Psoas muscle (tissue), 8 donors: ENCODE measurements around the gene LONP2. TPM values are rescaled to one million over a fixed set of nuclear protein-coding genes. Genes with fewer than 3 reads are reported as not detected.
"Not testable (repeated sequence)": the region's sequence is repeated elsewhere in the genome, so short reads cannot be mapped to it uniquely, and the experiment has no call there.

Source experiments
- ATAC-seq, 4 donors: fragments of 200-7000 bp; cut with Tn5 transposase; one replicate each; pipeline ENCODE4 v1.9.1; 2020; ENCODE audit warnings: moderate library complexity in 3 of 4, mild to moderate bottlenecking in 2 of 4
- DNase-seq, 2 donors: peaks; one replicate each; pipeline ENCODE4 v3.0.0-alpha.2; 2020
- H3K27ac ChIP-seq: fragments of 200-600 bp; one replicate; pipeline ENCODE4 v1.8.0; 2022
- H3K27me3 ChIP-seq, 3 donors: fragments of 200-600 bp in 1 of 3; one replicate each; pipeline versions ENCODE4 v1.6.1 to v1.8.0; 2013 to 2022; ENCODE audit warnings: low read length in 2 of 3, mild to moderate bottlenecking in 2 of 3, moderate library complexity in 1 of 3; ENCODE audit not compliant: insufficient read depth in 3 of 3
- H3K36me3 ChIP-seq, 2 donors: fragments of 200-600 bp in 1 of 2; one replicate each; pipeline versions ENCODE4 v1.6.1 to v1.8.0; 2013 to 2022; ENCODE audit warnings: low read depth in 1 of 2, mild to moderate bottlenecking in 1 of 2, moderate library complexity in 1 of 2; ENCODE audit not compliant: insufficient read depth in 1 of 2
- H3K4me1 ChIP-seq: fragments of 200-600 bp; one replicate; pipeline ENCODE4 v1.8.0; 2022
- H3K4me3 ChIP-seq: fragments of 200-600 bp; one replicate; pipeline ENCODE4 v1.8.0; 2022; ENCODE audit warnings: mild to moderate bottlenecking
- H3K9me3 ChIP-seq: fragments of 200-600 bp; one replicate; pipeline ENCODE4 v1.8.0; 2022
- WGBS, 3 donors: extraction: QIAGEN DNeasy Blood & Tissue Kit; methylation state at CpG; one replicate each; pipeline versions ENCODE4 v1.1.6 to v1.1.7; 2013; 5-methylcytosine and 5-hydroxymethylcytosine counted together
- intact Hi-C, 2 donors: fragments of 100-400 bp; cut with DNase I; formaldehyde crosslinking; loops; one replicate each; pipeline versions ENCODE4 v1.11.0 to v1.14.2; 2022
- polyA plus RNA-seq, 3 donors: library from polyadenylated mRNA; stranded (reverse); fragments of 200-250 nt; gene quantifications; one replicate each; pipeline ENCODE4 v1.2.3, GENCODE V29; 2013
- total RNA-seq, 4 donors: library from RNA; stranded (reverse); fragmentation: NEBNext Ultra II Directional in 2 of 4; extraction: Animal tissue kit (Norgen Biotek cat#: 25700) in 2 of 4; gene quantifications; one replicate each; pipeline versions ENCODE4 v1.2.1 to v1.2.4, GENCODE V29; 2021 to 2023
- TF ChIP-seq, protein P1 (sequence below): fragments of 200-600 bp; IDR thresholded peaks from one replicate; pipeline ENCODE4 v1.8.0; 2022; ENCODE audit warnings: antibody characterized with exemption
- donor health status: healthy with polysubstance abuse.
- donor health status: DM: no; HTN: no; CAD: no; lungs with moderate emphysema.
- donor health status: Bipolar disorder and iron deficiency.
- donor health status: healthy.
- donor health status: DM: yes; HTN: yes; CAD: no.
- donor health status: DM: no; HTN: no; CAD: no.
- donor health status: DM: no; HTN: no; CAD: no.
- donor health status: DM: yes; HTN: yes; CAD: no.

The LONP2 gene
- total and polyA plus RNA-seq, 7 donors: 15.2 to 68.0 (median 46.5) TPM

DNA sequence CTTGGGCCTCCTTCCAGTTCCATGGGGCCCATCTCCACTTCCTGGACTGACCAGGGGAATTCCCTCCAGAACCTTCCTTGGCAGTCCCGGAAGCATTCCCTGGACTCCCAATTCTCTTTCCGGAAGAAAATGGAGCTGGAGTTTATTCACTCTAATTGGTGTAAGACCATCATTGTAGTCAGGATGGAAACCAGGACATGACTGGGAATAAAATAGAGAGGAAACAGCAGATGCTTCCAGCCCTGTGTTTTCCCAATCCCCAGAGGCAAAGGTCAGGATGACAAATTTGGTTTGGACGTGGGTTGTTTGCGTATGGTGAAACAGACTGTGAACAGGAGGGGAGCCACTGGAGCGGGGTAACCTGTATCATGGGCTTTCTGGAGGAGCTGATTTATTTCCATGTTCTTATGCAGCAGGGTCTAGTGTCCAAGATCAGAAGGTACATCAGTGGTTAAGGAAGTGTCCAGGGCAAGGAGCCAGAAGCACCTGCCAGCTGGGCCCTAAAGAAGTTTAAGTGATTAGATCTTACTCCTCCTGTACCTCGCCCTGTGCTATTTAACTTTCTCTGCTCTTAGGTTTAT, 8.5 kb upstream of the LONP2 start:
- ATAC-seq (no peak), DNase-seq (no peak)
- Histone ChIP-seq H3K36me3 (no peaks in the 10 kb centered on the region), H3K9me3 (no peaks in the 10 kb centered on the region), H3K4me1 (no peaks in the 10 kb centered on the region), H3K27ac (no peak overlapping the region), H3K4me3 (no peak overlapping the region), H3K27me3 (no peaks in the 10 kb centered on the region)
- TF ChIP-seq, protein P1, sequence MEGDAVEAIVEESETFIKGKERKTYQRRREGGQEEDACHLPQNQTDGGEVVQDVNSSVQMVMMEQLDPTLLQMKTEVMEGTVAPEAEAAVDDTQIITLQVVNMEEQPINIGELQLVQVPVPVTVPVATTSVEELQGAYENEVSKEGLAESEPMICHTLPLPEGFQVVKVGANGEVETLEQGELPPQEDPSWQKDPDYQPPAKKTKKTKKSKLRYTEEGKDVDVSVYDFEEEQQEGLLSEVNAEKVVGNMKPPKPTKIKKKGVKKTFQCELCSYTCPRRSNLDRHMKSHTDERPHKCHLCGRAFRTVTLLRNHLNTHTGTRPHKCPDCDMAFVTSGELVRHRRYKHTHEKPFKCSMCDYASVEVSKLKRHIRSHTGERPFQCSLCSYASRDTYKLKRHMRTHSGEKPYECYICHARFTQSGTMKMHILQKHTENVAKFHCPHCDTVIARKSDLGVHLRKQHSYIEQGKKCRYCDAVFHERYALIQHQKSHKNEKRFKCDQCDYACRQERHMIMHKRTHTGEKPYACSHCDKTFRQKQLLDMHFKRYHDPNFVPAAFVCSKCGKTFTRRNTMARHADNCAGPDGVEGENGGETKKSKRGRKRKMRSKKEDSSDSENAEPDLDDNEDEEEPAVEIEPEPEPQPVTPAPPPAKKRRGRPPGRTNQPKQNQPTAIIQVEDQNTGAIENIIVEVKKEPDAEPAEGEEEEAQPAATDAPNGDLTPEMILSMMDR: no peak
- 53 to 66% (median 60%) methylated on average over 6 of the region's 6 CpGs for WGBS, 3 donors
- intact Hi-C loops: loop anchor here in 1 of 2 donors (10.0 kb wide), 1 partner anchor 289 kb away; no protein-coding TSS in a partner anchor

- H3K36me3 ChIP-seq: no peaks in the 10 kb centered on the region
- intact Hi-C loops: loop anchor here in 1 of 2 donors (10.0 kb wide), 1 partner anchor 289 kb away; no protein-coding TSS in a partner anchor
- H3K4me3 ChIP-seq: no peak overlapping the region
- DNase-seq (no peak), ATAC-seq (no peak)
- no peaks in the 10 kb centered on the region for H3K27me3 ChIP-seq
- H3K9me3 ChIP-seq: no peaks in the 10 kb centered on the region
- no peaks in the 10 kb centered on the region for H3K4me1 ChIP-seq
- TF ChIP-seq, protein P1: no peak
- 78 to 91% (median 89%) methylated on average over 1 of the region's 1 CpG for whole genome bisulfite sequencing, 3 donors
- no peak overlapping the region for H3K27ac ChIP-seq
These were observed 7.8 kb upstream of the LONP2 start for GRCh38 chr16:48236286-48236685.

DNA sequence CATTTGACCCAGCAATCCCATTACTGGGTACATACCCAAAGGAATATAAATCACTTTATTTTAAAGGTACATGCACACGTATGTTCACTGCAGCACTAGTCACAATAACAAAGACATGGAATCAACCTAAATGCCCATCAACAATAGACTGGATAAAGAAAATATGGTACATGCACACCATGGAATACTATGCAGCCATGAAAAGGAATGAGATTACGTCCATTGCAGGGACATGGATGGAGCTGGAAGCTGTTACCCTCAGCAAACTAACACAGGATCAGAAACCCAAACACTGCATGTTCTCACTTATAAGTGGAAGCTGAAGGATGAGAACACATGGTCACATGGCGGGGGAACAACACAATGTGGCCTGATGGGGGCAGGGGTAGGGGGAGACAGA, 4.0 kb upstream of the LONP2 start:
- H3K27ac ChIP-seq, ATAC-seq, DNase-seq, H3K4me1 ChIP-seq, H3K9me3 ChIP-seq, H3K4me3 ChIP-seq, H3K27me3 ChIP-seq, H3K36me3 ChIP-seq: not testable (repeated sequence)
- intact Hi-C loops: loop anchor here (10.0 kb wide), 1 partner anchor 385 kb away; no protein-coding TSS in a partner anchor
- 94 to 97% (median 94%) methylated on average over 3 of the region's 3 CpGs for WGBS, 3 donors

DNA sequence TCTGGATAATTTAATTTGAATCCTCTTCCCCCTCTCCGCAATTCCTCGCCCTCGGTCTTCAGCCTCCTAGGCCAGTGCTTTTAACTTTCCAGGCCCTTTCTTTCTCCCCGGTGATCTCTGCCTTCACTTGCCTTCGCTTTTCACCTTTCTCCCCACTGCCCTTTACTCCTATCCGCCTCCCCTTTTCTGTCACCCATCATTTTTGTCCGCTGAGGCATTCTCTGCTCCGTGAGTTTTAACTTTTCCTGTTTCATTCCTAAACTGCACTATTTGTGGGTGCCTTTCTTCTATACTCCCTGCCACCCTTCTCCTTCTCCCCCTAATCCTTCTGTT, 729 bp downstream of the LONP2 start:
- ATAC-seq (peak in 2 of 4 donors; percentile 11 to 12), DNase-seq (no peak)
- peaks cover 23% of the 10 kb centered on the region for H3K4me1 ChIP-seq
- peak overlapping the region; percentile 87 for H3K4me3 ChIP-seq
- H3K36me3 ChIP-seq: no peaks in the 10 kb centered on the region
- TF ChIP-seq, protein P1: no peak
- 1 to 3% (median 3%) methylated on average over 8 of the region's 8 CpGs for WGBS, 3 donors
- intact Hi-C loops: loop anchor here (10.0 kb wide), 1 partner anchor 380 kb away; no protein-coding TSS in a partner anchor
- peak overlapping the region; percentile 88 for H3K27ac ChIP-seq
- H3K9me3 ChIP-seq: no peaks in the 10 kb centered on the region
- H3K27me3 ChIP-seq: no peaks in the 10 kb centered on the region

- H3K4me1 ChIP-seq: peaks cover 26% of the 10 kb centered on the region
- H3K4me3 ChIP-seq: peak overlapping the region; percentile 87
- ATAC-seq: no peak
- WGBS, 3 donors: 13 to 31% (median 21%) methylated on average over 2 of the region's 2 CpGs
- DNase-seq: no peak
- no peaks in the 10 kb centered on the region for H3K9me3 ChIP-seq
- no peaks in the 10 kb centered on the region for H3K36me3 ChIP-seq
- no peaks in the 10 kb centered on the region for H3K27me3 ChIP-seq
- TF ChIP-seq, protein P1: no peak
- no peak overlapping the region for H3K27ac ChIP-seq
- intact Hi-C loops: loop anchor here (10.0 kb wide), 1 partner anchor 379 kb away; no protein-coding TSS in a partner anchor
These were observed 2.0 kb downstream of the LONP2 start for GRCh38 chr16:48246066-48246465.
